SK-N-SH (cell line): ENCODE data around the gene APOC3.

ENCODE experiments used
- GABPA ChIP-seq: IDR thresholded peaks from 2 replicates; pipeline ENCODE4 v1.4.0; 2012; ENCODE audit warnings: low read depth, mild to moderate bottlenecking
- SIN3A ChIP-seq: IDR thresholded peaks from 2 replicates; pipeline ENCODE4 v1.6.1; 2012; ENCODE audit warnings: low read depth, mild to moderate bottlenecking, low read length, moderate library complexity, borderline replicate concordance
- TF ChIP-seq, protein P1 (sequence below): fragments of 200-600 bp; sonication (generic); IDR thresholded peaks from 2 replicates; pipeline ENCODE4 v1.6.1; 2017; ENCODE audit warnings: antibody characterized with exemption, mild to moderate bottlenecking, moderate library complexity
- TF ChIP-seq, protein P2 (sequence below): fragments of 150-350 bp; IDR thresholded peaks from 2 replicates; pipeline ENCODE4 v1.6.1; 2017; ENCODE audit warnings: antibody characterized with exemption, low read length, low read depth, borderline replicate concordance

DNA sequence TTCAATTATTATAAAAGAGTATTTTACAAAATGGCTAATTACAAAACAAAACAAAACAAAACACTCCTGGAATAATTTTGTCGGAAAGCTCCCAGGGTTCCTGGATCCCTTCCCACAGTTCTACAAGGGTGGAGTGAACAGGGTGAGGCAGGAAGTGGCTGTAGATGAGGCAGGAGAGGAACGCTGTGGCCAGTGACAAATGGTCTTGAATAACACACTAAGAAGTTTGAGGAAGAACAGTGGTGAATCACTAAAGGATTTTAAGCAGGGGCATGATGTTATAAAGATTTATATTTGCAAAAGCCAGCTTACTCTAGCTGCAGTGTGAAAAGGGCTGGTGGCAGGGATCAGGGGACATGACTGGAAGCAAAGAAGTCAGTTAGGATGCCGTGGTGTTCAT is 41.5 kb downstream of the APOC3 start:
- TF ChIP-seq, protein P1, sequence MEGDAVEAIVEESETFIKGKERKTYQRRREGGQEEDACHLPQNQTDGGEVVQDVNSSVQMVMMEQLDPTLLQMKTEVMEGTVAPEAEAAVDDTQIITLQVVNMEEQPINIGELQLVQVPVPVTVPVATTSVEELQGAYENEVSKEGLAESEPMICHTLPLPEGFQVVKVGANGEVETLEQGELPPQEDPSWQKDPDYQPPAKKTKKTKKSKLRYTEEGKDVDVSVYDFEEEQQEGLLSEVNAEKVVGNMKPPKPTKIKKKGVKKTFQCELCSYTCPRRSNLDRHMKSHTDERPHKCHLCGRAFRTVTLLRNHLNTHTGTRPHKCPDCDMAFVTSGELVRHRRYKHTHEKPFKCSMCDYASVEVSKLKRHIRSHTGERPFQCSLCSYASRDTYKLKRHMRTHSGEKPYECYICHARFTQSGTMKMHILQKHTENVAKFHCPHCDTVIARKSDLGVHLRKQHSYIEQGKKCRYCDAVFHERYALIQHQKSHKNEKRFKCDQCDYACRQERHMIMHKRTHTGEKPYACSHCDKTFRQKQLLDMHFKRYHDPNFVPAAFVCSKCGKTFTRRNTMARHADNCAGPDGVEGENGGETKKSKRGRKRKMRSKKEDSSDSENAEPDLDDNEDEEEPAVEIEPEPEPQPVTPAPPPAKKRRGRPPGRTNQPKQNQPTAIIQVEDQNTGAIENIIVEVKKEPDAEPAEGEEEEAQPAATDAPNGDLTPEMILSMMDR: no peak
- TF ChIP-seq GABPA (no peak), SIN3A (no peak)
- TF ChIP-seq, protein P2, sequence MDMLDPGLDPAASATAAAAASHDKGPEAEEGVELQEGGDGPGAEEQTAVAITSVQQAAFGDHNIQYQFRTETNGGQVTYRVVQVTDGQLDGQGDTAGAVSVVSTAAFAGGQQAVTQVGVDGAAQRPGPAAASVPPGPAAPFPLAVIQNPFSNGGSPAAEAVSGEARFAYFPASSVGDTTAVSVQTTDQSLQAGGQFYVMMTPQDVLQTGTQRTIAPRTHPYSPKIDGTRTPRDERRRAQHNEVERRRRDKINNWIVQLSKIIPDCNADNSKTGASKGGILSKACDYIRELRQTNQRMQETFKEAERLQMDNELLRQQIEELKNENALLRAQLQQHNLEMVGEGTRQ: no peak
